ENCODE measurements around the gene UST.

- no peak for TF ChIP-seq POLR2A (IDR thresholded peaks at IDR 0.05; ENCODE audit: low read length)
- TF ChIP-seq GATA1 (IDR thresholded peaks at IDR 0.05; ENCODE audit: low read depth, low read length) = no peak
These were observed 302.4 kb downstream of the UST start for GRCh38 chr6:149049230-149049629.

Data from erythroblast (primary cell).